Measurements from ENCODE around the gene PDP2. TPM values are rescaled to one million over a fixed set of nuclear protein-coding genes. Genes with fewer than 3 reads are reported as not detected.

The PDP2 gene
- total and polyA plus RNA-seq, 9 of the 15 experiments (the other 6 are each of a cell fraction or from before 2014, with no cell fraction given): 2.5 to 24.3 (median 7.2) TPM

DNA sequence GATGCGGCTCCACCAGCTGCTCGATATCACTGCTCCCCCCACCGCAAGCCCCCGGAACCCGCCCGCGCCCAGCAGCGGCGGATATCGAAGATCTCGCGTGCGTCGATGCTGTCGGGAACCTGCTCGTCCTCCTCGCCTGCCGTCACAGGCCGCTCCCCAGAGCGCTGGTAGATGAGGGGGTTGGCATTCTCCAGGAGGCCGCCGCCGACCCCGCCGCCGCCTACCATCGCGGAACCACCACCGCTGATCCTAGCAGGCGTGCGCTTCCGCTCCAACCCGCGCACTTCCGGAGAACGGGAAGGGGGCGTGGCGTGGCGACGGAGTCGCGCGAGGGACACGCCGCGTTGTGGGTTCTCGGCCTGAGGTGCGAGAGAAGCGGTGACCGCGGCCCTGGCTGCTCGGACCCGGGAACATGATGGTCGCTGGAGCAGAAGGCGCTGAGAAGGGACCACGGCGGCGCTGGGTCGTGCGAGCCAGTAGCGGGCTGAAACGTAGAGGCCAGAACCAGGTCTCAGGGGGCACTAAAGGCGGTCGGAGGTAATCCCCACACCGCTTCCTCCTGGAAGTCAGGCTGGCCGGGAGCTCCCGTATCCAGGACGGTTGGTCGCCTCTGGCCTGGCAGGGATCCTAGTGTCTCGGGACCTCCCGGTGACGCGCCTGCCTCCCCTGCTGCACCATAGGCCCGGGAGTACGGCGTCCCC lies 54.0 kb downstream of the PDP2 start, which contains the start of gene CIAO2B (continued):
- TF ChIP-seq MYNN (IDR thresholded peaks at IDR 0.05) (no peak; the same call in 1 of the 2 replicates), MYNN (CRISPR knock-in tag; IDR thresholded peaks at IDR 0.05) (no peak), TCF7L2 (IDR thresholded peaks at IDR 0.05; ENCODE audit: low read depth, low read length) (no peak), ETV1 (tag; conservative IDR thresholded peaks at IDR 0.05; ENCODE audit: low read depth) (peak; percentile 89), ZNF780A (CRISPR knock-in tag; IDR thresholded peaks at IDR 0.05) (no peak), ATF1 (CRISPR knock-in tag; IDR thresholded peaks at IDR 0.05) (0 out of 2 replicates have a peak, but pooled peaks have one; percentile 13), ATF1 (tag; IDR thresholded peaks at IDR 0.05) (peak; percentile 82), HLTF (IDR thresholded peaks at IDR 0.05) (0 out of 2 replicates have a peak, but pooled peaks have one; percentile 32), GABPB2 (CRISPR knock-in tag; conservative IDR thresholded peaks at IDR 0.05) (no peak), NFE2 (IDR thresholded peaks at IDR 0.05; ENCODE audit: low read depth) (no peak), BACH1 (tag; IDR thresholded peaks at IDR 0.05) (no peak), PHF8 (IDR thresholded peaks at IDR 0.05; ENCODE audit: borderline replicate concordance, low read length) (peak; percentile 95), KDM4B (IDR thresholded peaks at IDR 0.05; ENCODE audit: borderline replicate concordance in 2 of 2, low read depth in 1 of 2) (peak in 1 of 2 experiments; percentile 68; a peak in 1 of 4 replicates), EZH2 (IDR thresholded peaks at IDR 0.05; ENCODE audit: borderline replicate concordance, low read depth, low read length) (no peak), CC2D1A (IDR thresholded peaks at IDR 0.05) (no peak), STAG1 (CRISPR knock-in tag; IDR thresholded peaks at IDR 0.05; ENCODE audit: borderline replicate concordance) (no peak)
- TF ChIP-seq, protein P1, sequence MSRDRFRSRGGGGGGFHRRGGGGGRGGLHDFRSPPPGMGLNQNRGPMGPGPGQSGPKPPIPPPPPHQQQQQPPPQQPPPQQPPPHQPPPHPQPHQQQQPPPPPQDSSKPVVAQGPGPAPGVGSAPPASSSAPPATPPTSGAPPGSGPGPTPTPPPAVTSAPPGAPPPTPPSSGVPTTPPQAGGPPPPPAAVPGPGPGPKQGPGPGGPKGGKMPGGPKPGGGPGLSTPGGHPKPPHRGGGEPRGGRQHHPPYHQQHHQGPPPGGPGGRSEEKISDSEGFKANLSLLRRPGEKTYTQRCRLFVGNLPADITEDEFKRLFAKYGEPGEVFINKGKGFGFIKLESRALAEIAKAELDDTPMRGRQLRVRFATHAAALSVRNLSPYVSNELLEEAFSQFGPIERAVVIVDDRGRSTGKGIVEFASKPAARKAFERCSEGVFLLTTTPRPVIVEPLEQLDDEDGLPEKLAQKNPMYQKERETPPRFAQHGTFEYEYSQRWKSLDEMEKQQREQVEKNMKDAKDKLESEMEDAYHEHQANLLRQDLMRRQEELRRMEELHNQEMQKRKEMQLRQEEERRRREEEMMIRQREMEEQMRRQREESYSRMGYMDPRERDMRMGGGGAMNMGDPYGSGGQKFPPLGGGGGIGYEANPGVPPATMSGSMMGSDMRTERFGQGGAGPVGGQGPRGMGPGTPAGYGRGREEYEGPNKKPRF (IDR thresholded peaks at IDR 0.05; ENCODE audit: low read depth, low read length): no peak
- TF ChIP-seq, protein P2, sequence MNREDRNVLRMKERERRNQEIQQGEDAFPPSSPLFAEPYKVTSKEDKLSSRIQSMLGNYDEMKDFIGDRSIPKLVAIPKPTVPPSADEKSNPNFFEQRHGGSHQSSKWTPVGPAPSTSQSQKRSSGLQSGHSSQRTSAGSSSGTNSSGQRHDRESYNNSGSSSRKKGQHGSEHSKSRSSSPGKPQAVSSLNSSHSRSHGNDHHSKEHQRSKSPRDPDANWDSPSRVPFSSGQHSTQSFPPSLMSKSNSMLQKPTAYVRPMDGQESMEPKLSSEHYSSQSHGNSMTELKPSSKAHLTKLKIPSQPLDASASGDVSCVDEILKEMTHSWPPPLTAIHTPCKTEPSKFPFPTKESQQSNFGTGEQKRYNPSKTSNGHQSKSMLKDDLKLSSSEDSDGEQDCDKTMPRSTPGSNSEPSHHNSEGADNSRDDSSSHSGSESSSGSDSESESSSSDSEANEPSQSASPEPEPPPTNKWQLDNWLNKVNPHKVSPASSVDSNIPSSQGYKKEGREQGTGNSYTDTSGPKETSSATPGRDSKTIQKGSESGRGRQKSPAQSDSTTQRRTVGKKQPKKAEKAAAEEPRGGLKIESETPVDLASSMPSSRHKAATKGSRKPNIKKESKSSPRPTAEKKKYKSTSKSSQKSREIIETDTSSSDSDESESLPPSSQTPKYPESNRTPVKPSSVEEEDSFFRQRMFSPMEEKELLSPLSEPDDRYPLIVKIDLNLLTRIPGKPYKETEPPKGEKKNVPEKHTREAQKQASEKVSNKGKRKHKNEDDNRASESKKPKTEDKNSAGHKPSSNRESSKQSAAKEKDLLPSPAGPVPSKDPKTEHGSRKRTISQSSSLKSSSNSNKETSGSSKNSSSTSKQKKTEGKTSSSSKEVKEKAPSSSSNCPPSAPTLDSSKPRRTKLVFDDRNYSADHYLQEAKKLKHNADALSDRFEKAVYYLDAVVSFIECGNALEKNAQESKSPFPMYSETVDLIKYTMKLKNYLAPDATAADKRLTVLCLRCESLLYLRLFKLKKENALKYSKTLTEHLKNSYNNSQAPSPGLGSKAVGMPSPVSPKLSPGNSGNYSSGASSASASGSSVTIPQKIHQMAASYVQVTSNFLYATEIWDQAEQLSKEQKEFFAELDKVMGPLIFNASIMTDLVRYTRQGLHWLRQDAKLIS (CRISPR knock-in tag; IDR thresholded peaks at IDR 0.05): no peak; the same call in 1 of the 2 replicates
- TF ChIP-seq, protein P3, sequence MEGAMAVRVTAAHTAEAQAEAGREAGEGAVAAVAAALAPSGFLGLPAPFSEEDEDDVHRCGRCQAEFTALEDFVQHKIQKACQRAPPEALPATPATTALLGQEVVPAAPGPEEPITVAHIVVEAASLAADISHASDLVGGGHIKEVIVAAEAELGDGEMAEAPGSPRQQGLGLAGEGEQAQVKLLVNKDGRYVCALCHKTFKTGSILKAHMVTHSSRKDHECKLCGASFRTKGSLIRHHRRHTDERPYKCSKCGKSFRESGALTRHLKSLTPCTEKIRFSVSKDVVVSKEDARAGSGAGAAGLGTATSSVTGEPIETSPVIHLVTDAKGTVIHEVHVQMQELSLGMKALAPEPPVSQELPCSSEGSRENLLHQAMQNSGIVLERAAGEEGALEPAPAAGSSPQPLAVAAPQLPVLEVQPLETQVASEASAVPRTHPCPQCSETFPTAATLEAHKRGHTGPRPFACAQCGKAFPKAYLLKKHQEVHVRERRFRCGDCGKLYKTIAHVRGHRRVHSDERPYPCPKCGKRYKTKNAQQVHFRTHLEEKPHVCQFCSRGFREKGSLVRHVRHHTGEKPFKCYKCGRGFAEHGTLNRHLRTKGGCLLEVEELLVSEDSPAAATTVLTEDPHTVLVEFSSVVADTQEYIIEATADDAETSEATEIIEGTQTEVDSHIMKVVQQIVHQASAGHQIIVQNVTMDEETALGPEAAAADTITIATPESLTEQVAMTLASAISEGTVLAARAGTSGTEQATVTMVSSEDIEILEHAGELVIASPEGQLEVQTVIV (CRISPR knock-in tag; IDR thresholded peaks at IDR 0.05; ENCODE audit: borderline replicate concordance): no peak

All from K562 (cell line).